Peyer's patch (tissue), 4 donors: ENCODE measurements around the gene UBAP2. TPM values are rescaled to one million over a fixed set of nuclear protein-coding genes. Genes with fewer than 3 reads are reported as not detected.

Source experiments
- DNase-seq, 3 donors: peaks; one replicate each; pipeline ENCODE4 v3.0.0-alpha.2; 2017 to 2019
- H3K27ac ChIP-seq, 4 donors: fragments of 200-600 bp; sonication (generic); one replicate each; pipeline ENCODE4 v1.5.1; 2016 to 2019
- H3K27me3 ChIP-seq, 2 donors: fragments of 200-600 bp; sonication (generic); one replicate each; pipeline ENCODE4 v1.5.1; 2019
- H3K36me3 ChIP-seq, 3 donors: fragments of 200-600 bp; sonication (generic); one replicate each; pipeline ENCODE4 v1.5.1; 2016 to 2019
- H3K4me1 ChIP-seq, 4 donors: fragments of 200-600 bp; sonication (generic); one replicate each; pipeline ENCODE4 v1.5.1; 2016 to 2019
- H3K4me3 ChIP-seq, 4 donors: fragments of 200-600 bp; sonication (generic); 1 replicate in 3 of 4; 2 replicates in 1 of 4; pipeline ENCODE4 v1.5.1; 2016 to 2019; ENCODE audit warnings: mild to moderate bottlenecking in 1 of 4
- H3K9me3 ChIP-seq, 4 donors: fragments of 200-600 bp; sonication (generic); one replicate each; pipeline ENCODE4 v1.5.1; 2016 to 2019; ENCODE audit warnings: mild to moderate bottlenecking in 1 of 4
- CTCF ChIP-seq, 6 experiments: fragments of 450-650 bp in 4 of 6; fragments of 200-600 bp in 2 of 6; sonication (generic) in 1 of 6; IDR thresholded peaks; one replicate each; pipeline ENCODE4 v1.5.1; 2017 to 2019; ENCODE audit warnings: antibody characterized with exemption in 6 of 6, mild to moderate bottlenecking in 3 of 6, moderate library complexity in 1 of 6
- POLR2A ChIP-seq, 2 donors: fragments of 450-650 bp; IDR thresholded peaks; one replicate each; pipeline ENCODE4 v1.5.1; 2017; ENCODE audit warnings: antibody characterized with exemption in 2 of 2, mild to moderate bottlenecking in 2 of 2, moderate library complexity in 2 of 2
- total RNA-seq, 4 donors: library from RNA; depleted of rRNA; stranded (reverse); fragments of >200 nt; gene quantifications; one replicate each; pipeline ENCODE4 v1.1.0, GENCODE V29; 2016

UBAP2 gene
- total RNA-seq, 4 donors from 2014 or later, result 13.1 to 41.3 (median 25.2) TPM

- no peaks in the 10 kb centered on the region for H3K9me3 ChIP-seq
- DNase-seq, result no peak
- no peaks in the 10 kb centered on the region for H3K4me1 ChIP-seq
- no peaks in the 10 kb centered on the region for H3K27me3 ChIP-seq
- H3K27ac ChIP-seq, result no peak overlapping the region
- no peak for TF ChIP-seq POLR2A (IDR thresholded peaks at IDR 0.05)
- no peak for TF ChIP-seq CTCF (IDR thresholded peaks at IDR 0.05)
- no peaks in the 10 kb centered on the region for H3K36me3 ChIP-seq
- H3K4me3 ChIP-seq, result no peak overlapping the region
These were observed 30.5 kb upstream of the UBAP2 start for GRCh38 chr9:34079181-34079580.

GRCh38 chr9:34072868-34073590 is 24.3 kb upstream of the UBAP2 start:
- Histone ChIP-seq H3K4me3 (no peak overlapping the region), H3K4me1 (peaks cover 0 to 19% (median 0%) of the 10 kb centered on the region in 4 donors), H3K36me3 (no peaks in the 10 kb centered on the region), H3K27ac (peak overlapping the region in 1 of 4 donors; percentile 4), H3K9me3 (no peaks in the 10 kb centered on the region), H3K27me3 (no peaks in the 10 kb centered on the region)
- TF ChIP-seq POLR2A (IDR thresholded peaks at IDR 0.05) (no peak), CTCF (IDR thresholded peaks at IDR 0.05) (no peak)
- peak in 1 of 3 donors; percentile 68 for DNase-seq

- Histone ChIP-seq H3K4me1 (peaks cover 0 to 19% (median 0%) of the 10 kb centered on the region in 4 donors), H3K27ac (peak overlapping the region in 1 of 4 donors; percentile 4), H3K9me3 (no peaks in the 10 kb centered on the region), H3K36me3 (no peaks in the 10 kb centered on the region), H3K4me3 (no peak overlapping the region), H3K27me3 (no peaks in the 10 kb centered on the region)
- no peak for DNase-seq
- TF ChIP-seq POLR2A (IDR thresholded peaks at IDR 0.05) (no peak), CTCF (IDR thresholded peaks at IDR 0.05) (no peak)
These were observed 23.7 kb upstream of the UBAP2 start for GRCh38 chr9:34072410-34072809.

- H3K27ac ChIP-seq, result no peak overlapping the region
- no peak for DNase-seq
These were observed 22.1 kb upstream of the UBAP2 start for GRCh38 chr9:34070606-34071324.

GRCh38 chr9:34069831-34070230 is 21.1 kb upstream of the UBAP2 start:
- TF ChIP-seq POLR2A (IDR thresholded peaks at IDR 0.05) (no peak), CTCF (IDR thresholded peaks at IDR 0.05) (no peak)
- Histone ChIP-seq H3K4me1 (peaks cover 0 to 19% (median 0%) of the 10 kb centered on the region in 4 donors), H3K36me3 (no peaks in the 10 kb centered on the region), H3K27me3 (no peaks in the 10 kb centered on the region), H3K27ac (no peak overlapping the region), H3K4me3 (no peak overlapping the region), H3K9me3 (no peaks in the 10 kb centered on the region)
- no peak for DNase-seq

More at GRCh38 chr9:34070606-34071324, 22.1 kb upstream of the UBAP2 start:
- Histone ChIP-seq H3K36me3 (no peaks in the 10 kb centered on the region), H3K9me3 (no peaks in the 10 kb centered on the region), H3K27me3 (no peaks in the 10 kb centered on the region), H3K4me1 (peaks cover 0 to 19% (median 0%) of the 10 kb centered on the region in 4 donors), H3K4me3 (no peak overlapping the region)
- TF ChIP-seq CTCF (IDR thresholded peaks at IDR 0.05) (no peak), POLR2A (IDR thresholded peaks at IDR 0.05) (no peak)
